Kidney (tissue), 14 donors: ENCODE data around the gene VWA5A. TPM values are rescaled to one million over a fixed set of nuclear protein-coding genes. Genes with fewer than 3 reads are reported as not detected.

ENCODE experiments used
- DNase-seq, 5 donors: peaks; one replicate each; pipeline ENCODE4 v3.0.0-alpha.2; 2013 to 2020
- FAIRE-seq: peaks from 2 replicates; lab custom pipeline; 2012; peaks lifted over from hg19 to GRCh38; lab: Jason Lieb, UNC
- H3K27ac ChIP-seq, 2 donors: one replicate each; pipeline ENCODE4 v1.7.0; 2013; ENCODE audit warnings: low read depth in 2 of 2, low read length in 2 of 2, inconsistent platforms in 1 of 2
- H3K27me3 ChIP-seq: one replicate; pipeline ENCODE4 v1.7.1; 2013; ENCODE audit warnings: low read length, inconsistent platforms; ENCODE audit not compliant: control insufficient read depth, insufficient read depth
- H3K36me3 ChIP-seq, 3 donors: one replicate each; pipeline versions ENCODE4 v1.7.0 to v1.7.1; 2013; ENCODE audit warnings: low read length in 3 of 3, control low read depth in 1 of 3, inconsistent platforms in 1 of 3; ENCODE audit not compliant: insufficient read depth in 3 of 3, control insufficient read depth in 2 of 3
- H3K4me1 ChIP-seq, 3 donors: one replicate each; pipeline versions ENCODE4 v1.7.0 to v1.7.1; 2013; ENCODE audit warnings: low read length in 3 of 3, inconsistent platforms in 1 of 3, low read depth in 1 of 3; ENCODE audit not compliant: control insufficient read depth in 2 of 3, insufficient read depth in 2 of 3
- H3K4me3 ChIP-seq, 3 donors: one replicate each; pipeline versions ENCODE4 v1.7.0 to v1.8.1; 2013; ENCODE audit warnings: low read length in 3 of 3, control low read depth in 1 of 3, inconsistent platforms in 1 of 3
- H3K9ac ChIP-seq, 3 donors: one replicate each; pipeline versions ENCODE4 v1.7.0 to v1.7.1; 2013; ENCODE audit warnings: low read length in 3 of 3, control low read depth in 1 of 3, inconsistent platforms in 1 of 3
- H3K9me3 ChIP-seq, 3 donors: one replicate each; pipeline versions ENCODE4 v1.7.0 to v1.7.1; 2013; ENCODE audit warnings: low read length in 3 of 3, control low read depth in 1 of 3, inconsistent platforms in 1 of 3; ENCODE audit not compliant: control insufficient read depth in 2 of 3, insufficient read depth in 1 of 3
- intact Hi-C: fragments of 100-400 bp; cut with DNase I; formaldehyde crosslinking; loops from one replicate; pipeline ENCODE4 v1.11.1; 2022
- polyA plus RNA-seq: library from polyadenylated mRNA; stranded (reverse); fragments of 350-450 nt; fragmentation: Illumina TruSeq; extraction: RNeasy Lipid Tissue Mini Kit (QIAGEN cat#74804); gene quantifications from one replicate; pipeline ENCODE4 v1.2.3, GENCODE V29; 2014; ENCODE audit warnings: low read depth, low replicate concordance; ENCODE audit not compliant: insufficient read depth
- total RNA-seq: library from RNA; stranded (reverse); fragmentation: NEBNext Ultra II Directional; extraction: Animal tissue kit (Norgen Biotek cat#: 25700); gene quantifications from one replicate; pipeline ENCODE4 v1.2.1, GENCODE V29; 2021
- TF ChIP-seq, protein P1 (sequence below): IDR thresholded peaks from 3 replicates; pipeline ENCODE4 v1.5.1; 2012; ENCODE audit warnings: mild to moderate bottlenecking, moderate library complexity, borderline replicate concordance; ENCODE audit not compliant: insufficient read depth; ENCODE audit errors: extremely low read depth
- donor health status: control.
- donor health status: control.
- donor health status: control.
- donor health status: control.
- donor health status: control.
- donor health status: DM: yes; HTN: yes; CAD: no.
- donor health status: Normal renal cell carcinoma (clear cell type).

Gene VWA5A
- total and polyA plus RNA-seq, 2 donors from 2014 or later, result 25.0 to 57.2 TPM

DNA sequence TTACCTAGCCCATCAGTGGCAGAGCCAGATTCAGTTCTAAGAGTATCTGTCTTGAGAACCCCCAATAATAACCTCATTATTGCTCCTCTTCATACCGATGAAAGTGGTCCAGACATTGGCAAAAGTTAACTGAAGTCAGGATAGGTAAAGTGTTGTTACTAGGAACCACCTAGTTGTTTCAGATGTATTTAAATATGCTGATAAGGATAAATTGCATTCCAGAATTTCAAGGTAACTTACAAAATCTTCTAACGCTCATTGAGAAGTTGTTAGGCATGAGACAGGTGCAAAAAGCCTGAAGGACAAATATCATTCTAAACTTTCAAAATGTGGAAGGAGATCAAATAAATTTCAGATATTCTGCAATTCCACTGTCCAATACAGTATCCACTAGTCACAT, 27.8 kb downstream of the VWA5A start:
- peaks cover 0 to 3% (median 0%) of the 10 kb centered on the region in 3 donors for H3K36me3 ChIP-seq
- no peak overlapping the region for H3K27ac ChIP-seq
- H3K4me3 ChIP-seq, result no peak overlapping the region
- no peaks in the 10 kb centered on the region for H3K9me3 ChIP-seq
- TF ChIP-seq, protein P1, sequence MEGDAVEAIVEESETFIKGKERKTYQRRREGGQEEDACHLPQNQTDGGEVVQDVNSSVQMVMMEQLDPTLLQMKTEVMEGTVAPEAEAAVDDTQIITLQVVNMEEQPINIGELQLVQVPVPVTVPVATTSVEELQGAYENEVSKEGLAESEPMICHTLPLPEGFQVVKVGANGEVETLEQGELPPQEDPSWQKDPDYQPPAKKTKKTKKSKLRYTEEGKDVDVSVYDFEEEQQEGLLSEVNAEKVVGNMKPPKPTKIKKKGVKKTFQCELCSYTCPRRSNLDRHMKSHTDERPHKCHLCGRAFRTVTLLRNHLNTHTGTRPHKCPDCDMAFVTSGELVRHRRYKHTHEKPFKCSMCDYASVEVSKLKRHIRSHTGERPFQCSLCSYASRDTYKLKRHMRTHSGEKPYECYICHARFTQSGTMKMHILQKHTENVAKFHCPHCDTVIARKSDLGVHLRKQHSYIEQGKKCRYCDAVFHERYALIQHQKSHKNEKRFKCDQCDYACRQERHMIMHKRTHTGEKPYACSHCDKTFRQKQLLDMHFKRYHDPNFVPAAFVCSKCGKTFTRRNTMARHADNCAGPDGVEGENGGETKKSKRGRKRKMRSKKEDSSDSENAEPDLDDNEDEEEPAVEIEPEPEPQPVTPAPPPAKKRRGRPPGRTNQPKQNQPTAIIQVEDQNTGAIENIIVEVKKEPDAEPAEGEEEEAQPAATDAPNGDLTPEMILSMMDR, result no peak
- no peaks in the 10 kb centered on the region for H3K4me1 ChIP-seq
- DNase-seq (no peak), FAIRE-seq (no peak)
- intact Hi-C loops, result no loop called here
- H3K9ac ChIP-seq, result no peak overlapping the region
- H3K27me3 ChIP-seq, result no peaks in the 10 kb centered on the region

DNA sequence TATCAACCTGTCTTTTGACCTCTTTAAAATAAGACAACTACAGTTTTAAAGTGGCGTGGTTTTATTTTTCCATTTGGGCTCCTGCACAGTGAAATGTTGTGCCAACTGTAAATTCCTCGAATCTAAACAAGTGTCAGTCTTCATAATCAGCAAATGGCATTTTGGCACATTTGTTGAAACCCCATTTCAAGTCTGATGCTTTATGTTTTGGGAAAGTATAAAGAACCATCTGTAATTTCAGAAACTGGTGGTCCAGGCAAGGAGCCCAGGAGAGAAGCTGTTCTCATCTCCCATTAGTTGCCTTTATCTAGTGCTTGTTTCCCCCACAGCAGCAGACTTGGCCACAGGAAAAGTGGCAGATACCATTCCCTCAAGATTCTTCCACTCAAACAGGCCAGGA, 32.7 kb downstream of the VWA5A start:
- TF ChIP-seq, protein P1, result no peak
- H3K9ac ChIP-seq, result no peak overlapping the region
- H3K27me3 ChIP-seq, result no peaks in the 10 kb centered on the region
- DNase-seq (no peak), FAIRE-seq (no peak)
- H3K4me1 ChIP-seq, result no peaks in the 10 kb centered on the region
- H3K4me3 ChIP-seq, result no peak overlapping the region
- no peak overlapping the region for H3K27ac ChIP-seq
- peaks cover 0 to 3% (median 0%) of the 10 kb centered on the region in 3 donors for H3K36me3 ChIP-seq
- intact Hi-C loops, result no loop called here
- no peaks in the 10 kb centered on the region for H3K9me3 ChIP-seq

DNA sequence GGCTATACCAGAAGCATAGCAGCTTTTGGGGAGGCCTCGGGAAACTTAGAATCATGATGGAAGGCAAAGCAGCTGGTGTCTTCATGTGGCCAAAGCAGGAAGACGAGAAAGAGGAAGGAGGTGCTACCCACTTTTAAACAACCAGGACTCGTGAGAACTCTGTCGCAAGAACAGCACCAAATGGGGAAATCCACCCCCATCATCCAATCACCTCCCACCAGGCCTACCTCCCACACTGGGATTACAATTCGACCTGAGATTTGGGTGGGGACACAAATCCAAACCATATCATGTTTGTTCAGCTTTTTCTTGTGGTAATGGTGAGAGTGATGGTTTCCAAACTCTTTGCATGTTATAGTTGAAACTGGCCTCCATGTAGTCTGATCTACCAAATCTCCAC, 35.4 kb downstream of the VWA5A start:
- FAIRE-seq (no peak), DNase-seq (no peak)
- no peaks in the 10 kb centered on the region for H3K27me3 ChIP-seq
- TF ChIP-seq, protein P1, result no peak
- intact Hi-C loops, result no loop called here
- no peaks in the 10 kb centered on the region for H3K36me3 ChIP-seq
- H3K9ac ChIP-seq, result no peak overlapping the region
- no peaks in the 10 kb centered on the region for H3K9me3 ChIP-seq
- H3K27ac ChIP-seq, result no peak overlapping the region
- no peak overlapping the region for H3K4me3 ChIP-seq
- H3K4me1 ChIP-seq, result no peaks in the 10 kb centered on the region

DNA sequence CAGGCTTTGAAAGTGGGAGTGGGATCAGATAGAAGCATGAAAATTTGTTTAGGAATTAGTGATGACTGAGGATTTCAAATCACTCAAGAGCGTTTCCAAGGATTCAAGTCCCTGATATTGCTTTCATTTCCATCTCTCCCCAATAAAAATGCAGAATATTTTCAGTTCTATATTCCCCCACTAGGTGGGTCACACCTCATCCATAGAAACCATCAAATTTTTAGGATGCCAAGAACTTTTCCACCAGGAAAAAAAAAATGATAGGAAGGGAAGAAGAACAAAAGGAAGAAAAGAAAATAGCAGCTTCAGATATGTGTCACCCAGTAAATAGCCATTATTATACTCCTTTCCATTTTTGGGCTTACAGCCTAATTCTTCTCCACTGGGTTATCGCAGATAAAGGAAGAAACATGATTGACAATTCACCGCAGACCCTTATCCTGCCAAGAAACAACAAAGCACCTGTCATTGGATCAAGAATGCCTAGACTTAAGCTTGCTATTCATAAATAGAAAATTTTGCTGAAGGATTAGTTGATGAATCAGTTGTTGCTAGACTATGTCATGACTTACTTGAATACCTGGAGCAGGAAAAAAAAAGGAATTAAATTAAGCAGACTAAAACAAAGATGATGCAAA, 37.6 kb downstream of the VWA5A start:
- TF ChIP-seq, protein P1, result no peak
- Histone ChIP-seq H3K4me1 (no peaks in the 10 kb centered on the region), H3K27ac (no peak overlapping the region), H3K9ac (no peak overlapping the region), H3K27me3 (no peaks in the 10 kb centered on the region), H3K4me3 (no peak overlapping the region), H3K9me3 (no peaks in the 10 kb centered on the region), H3K36me3 (no peaks in the 10 kb centered on the region)
- DNase-seq (no peak), FAIRE-seq (no peak)
- intact Hi-C loops, result no loop called here
